Suppressor macrophage treated with lipopolysaccharide for 4 hours (primary cell): ENCODE data around the gene KCNH2.
"Not testable (repeated sequence)": the region's sequence is repeated elsewhere in the genome, so short reads cannot be mapped to it uniquely, and the experiment has no call there.

Source experiments
- DNase-seq: peaks from one replicate; pipeline ENCODE4 v3.0.0-alpha.2; 2020

KCNH2 gene

DNA sequence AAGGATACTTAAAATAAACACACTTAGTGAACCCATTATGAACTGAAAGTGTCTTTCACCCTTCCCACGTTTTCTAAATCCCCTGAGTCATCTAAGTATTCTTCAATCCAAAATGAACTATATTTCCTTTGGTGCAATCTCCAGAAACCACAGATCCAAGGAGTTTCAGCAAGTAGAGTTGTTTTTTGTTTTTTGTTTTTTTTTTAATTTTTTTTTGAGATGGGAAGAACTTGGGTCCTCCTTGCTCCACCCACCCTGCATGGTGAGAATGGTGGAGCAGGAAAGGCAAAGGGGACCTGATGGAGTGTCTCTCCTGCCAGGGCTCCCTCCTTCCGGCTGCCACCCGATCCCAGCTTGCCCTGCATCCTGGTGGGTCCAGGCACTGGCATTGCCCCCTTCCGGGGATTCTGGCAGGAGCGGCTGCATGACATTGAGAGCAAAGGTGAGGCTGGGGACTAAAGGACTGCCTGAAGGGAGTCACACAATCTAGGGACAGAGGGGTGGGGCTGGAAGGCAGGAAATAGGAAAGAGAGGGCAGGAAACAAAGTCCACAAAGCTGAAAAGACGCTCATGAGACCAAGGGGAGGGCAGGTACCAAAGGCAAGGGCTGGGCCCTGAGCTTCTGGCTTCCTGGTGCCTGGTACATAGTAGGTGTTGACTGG is 34.0 kb upstream of the KCNH2 start:
- no peak for DNase-seq

DNA sequence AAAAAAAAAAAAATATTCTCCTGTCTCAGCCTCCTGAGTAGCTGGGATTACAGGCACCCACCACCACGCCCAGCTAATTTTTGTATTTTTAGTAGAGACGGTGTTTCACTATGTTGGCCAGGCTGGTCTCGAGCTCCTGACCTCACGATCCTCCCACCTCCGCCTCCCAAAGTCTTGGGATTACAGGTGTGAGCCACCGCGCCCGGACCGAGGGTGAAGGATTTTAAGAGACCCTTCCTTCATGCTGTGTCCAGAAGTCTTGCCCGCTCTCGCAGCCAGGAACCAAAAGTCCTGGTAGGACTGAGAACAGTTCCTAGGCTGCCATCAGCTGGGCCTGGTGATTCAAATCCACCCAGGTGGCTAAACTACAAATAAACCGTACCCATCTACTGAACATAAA is 33.5 kb upstream of the KCNH2 start:
- not testable (repeated sequence) for DNase-seq

DNA sequence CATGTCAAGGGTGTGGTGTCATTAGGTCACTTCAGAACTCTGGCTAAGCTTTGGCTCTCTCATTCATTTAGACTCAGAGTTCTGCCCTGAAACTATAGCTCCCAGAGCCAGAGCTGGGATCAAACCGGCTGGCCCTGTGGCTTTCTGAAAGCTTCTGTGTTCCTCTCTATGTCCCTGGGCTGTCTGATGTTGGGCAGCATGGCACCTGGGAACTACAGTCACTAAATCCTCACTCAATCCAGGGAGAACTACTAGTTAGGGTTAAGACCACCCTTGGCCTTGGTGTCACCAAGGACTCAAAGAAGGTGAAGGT is 32.9 kb upstream of the KCNH2 start:
- peak; percentile 24 for DNase-seq

DNA sequence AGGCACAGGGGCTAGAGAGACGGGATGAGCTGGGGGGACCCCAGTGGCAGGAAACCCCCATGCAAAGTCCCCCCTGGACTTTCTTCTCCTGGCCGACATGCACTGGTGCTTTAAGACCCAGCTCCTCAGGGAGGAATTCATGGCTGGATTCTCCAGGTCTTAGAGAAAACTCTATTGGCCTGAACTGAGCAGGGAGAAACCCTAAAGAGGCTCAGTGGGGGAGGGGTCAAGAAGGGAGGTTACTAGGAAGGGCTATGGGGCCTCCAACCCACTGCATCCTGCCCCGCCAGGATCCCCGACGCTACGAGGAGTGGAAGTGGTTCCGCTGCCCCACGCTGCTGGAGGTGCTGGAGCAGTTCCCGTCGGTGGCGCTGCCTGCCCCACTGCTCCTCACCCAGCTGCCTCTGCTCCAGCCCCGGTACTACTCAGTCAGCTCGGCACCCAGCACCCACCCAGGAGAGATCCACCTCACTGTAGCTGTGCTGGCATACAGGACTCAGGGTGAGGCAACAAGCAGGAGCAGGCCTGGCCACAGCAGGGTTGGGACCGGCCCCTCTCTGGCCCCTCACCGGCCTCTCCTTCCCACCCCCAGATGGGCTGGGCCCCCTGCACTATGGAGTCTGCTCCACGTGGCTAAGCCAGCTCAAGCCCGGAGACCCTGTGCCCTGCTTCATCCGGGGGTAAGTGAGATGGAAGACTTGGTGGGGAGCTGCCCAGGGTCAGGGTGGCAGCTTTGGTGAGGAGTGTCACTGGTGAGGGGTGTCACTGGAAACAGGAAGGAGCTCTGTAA is 32.4 kb upstream of the KCNH2 start:
- no peak for DNase-seq

DNA sequence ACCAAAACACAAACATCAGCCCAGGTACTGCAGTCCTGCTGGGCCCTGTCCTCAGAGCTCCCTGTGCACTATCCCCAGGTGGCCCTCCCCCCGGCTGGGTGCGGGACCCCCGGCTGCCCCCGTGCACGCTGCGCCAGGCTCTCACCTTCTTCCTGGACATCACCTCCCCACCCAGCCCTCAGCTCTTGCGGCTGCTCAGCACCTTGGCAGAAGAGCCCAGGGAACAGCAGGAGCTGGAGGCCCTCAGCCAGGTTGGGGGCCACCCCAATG is 31.9 kb upstream of the KCNH2 start:
- DNase-seq: no peak

DNA sequence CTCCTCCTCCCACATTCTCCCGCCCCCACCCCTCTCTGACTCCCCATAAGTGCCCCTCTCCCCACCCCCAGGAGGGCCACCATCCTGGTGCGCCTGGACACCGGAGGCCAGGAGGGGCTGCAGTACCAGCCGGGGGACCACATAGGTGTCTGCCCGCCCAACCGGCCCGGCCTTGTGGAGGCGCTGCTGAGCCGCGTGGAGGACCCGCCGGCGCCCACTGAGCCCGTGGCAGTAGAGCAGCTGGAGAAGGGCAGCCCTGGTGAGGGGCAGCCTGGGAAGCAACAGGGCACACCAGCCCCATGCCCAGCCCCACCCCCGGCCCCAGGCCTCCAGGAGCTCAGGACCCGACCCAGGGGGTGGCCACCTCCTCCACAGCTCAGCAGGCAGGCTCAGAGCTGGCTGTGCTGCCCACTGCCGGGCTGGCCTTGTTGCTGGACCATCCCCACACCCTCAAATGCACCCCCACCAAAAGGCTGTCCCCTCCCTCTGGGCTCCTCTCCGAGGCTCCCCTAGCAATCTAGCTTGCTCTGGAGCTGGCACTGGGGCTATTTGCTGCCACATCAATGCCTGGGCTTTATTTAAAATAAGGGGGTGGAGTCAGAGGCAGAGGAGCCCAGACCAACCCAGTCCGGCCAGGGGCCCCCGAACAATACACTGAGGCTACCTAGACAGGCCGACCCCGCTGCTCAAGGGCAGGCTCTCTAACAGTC is 31.4 kb upstream of the KCNH2 start:
- no peak for DNase-seq

DNA sequence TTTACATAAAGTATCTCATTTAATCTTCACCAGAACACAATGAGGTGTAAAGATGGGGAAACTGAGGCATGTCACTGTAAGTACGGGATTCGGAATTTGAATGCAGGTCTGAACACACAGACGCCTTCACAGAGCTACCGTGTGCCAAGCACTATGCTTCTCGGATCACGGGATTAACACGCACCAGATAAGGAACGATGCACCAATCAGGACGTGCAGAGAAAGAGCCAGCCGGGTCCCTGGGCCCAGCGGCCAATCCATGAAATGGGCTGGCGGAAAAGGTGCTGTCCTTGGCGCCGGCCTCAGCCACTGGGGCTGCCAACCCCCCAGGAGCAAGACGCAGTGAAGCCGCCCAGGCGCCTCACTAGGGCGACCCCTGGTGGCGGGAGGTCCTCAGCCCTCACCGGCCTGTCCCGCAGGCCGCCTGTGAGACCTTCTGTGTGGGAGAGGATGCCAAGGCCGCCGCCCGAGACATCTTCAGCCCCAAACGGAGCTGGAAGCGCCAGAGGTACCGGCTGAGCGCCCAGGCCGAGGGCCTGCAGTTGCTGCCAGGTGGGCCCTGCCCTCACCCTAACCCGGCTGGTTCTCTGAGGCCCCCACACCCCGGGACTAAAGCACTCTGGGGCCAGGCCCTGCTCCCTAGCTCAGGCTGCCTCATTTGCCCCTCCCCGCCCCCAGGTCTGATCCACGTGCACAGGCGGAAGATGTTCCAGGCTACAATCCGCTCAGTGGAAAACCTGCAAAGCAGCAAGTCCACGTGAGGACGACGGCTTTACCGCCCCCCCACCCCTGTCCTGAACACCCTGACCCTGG is 30.6 kb upstream of the KCNH2 start:
- DNase-seq: peak; percentile 57

DNA sequence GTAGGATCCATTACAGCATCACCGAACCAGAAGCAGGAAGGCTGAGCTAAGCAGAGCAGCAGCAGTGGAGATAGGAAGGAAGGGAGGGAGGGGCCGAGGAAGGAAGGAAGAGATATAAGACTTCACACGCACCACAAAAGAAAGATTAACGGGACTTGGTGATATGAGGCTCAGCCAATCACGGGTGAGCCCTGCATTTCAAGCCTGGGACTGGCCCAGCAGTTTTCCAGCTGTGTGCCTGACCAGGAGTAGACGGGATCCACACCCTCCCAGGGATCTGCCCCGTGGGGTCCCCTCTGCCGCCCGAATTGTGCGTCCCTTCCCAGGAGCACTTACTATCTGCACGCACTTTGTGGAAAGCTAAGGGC is 30.0 kb upstream of the KCNH2 start:
- DNase-seq: no peak

DNA sequence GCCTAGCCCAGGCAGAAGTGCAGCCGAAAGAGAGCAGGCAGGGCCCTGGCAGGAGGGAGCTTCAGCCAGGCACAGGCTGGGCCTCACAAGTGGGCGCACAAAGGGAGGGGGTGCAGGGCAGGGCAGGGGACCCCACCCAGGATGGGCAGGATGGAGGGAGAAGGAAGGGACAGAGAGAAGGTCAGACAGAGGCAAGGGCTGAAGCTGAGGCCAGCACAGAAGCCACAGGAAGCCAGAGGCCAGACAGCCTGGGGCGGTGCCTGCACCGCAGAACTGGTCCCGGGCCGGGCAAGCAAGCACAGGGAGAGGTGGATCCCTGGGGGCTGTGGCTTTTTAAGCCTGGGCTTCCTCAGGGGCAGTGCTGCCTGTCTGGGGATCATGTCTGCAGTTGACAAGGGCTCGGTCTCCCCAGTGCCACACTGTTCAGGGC is 29.4 kb upstream of the KCNH2 start:
- no peak for DNase-seq

DNA sequence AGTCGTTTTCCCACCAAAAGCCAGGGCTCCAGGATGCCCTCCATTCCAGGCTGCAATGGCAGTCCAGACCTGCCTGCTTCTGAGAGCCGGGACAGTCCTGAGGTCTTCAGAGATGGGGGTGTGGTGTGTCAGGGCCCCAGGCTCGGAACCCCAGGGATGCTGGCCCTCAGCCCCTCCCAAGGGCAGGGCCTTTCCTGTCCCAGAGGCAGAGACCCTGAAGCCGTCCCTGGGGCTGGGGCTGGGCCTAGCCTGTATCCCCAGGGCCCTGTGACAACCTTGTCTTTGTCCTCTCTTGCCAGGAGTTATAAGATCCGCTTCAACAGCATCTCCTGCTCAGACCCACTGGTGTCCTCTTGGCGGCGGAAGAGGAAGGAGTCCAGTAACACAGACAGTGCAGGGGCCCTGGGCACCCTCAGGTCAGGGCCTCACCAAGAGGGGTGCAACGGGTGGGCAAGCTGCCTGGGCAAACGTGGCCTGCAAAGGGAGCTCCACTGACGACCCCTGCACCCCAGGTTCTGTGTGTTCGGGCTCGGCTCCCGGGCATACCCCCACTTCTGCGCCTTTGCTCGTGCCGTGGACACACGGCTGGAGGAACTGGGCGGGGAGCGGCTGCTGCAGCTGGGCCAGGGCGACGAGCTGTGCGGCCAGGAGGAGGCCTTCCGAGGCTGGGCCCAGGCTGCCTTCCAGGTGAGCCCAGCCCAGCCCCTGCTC is 28.6 kb upstream of the KCNH2 start:
- no peak for DNase-seq

DNA sequence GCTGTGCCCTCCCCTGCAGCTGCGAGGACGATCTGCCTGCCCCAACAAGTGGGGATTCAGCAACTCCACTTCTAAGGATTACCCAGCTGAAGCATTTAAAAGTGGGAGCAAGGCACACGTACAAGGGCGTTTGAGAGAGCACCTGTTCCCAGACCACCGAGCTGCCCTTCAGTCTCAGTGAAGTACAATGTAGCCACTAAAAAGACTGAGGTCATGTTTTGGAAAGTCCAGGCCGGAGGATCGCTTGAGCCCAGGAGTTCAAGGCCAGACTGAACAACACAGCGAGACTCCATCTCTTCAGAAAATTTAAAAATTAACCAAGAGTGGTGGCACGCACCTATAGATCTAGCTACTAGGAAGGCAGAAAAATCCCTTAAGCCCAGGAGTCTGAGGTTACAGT is 27.4 kb upstream of the KCNH2 start:
- DNase-seq: no peak

DNA sequence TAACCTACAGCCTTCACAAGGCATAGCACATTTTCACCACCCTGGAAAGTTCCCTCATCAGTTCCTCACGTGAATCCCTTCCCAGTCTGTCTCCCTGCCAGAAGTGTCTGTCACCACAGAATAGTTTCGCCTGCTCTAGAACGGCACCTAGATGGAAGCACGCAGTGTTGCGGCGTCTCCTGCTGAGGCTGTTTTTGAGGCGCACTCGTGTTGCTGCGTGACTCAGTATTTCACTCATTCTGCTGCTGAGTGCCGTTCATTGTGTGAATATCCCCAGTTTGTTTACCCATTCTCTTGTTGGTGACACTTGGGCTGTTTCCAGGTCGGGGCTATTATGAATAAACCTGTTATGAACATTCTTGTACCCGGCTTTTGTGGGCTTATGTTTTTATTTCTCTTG is 25.5 kb upstream of the KCNH2 start:
- no peak for DNase-seq

DNA sequence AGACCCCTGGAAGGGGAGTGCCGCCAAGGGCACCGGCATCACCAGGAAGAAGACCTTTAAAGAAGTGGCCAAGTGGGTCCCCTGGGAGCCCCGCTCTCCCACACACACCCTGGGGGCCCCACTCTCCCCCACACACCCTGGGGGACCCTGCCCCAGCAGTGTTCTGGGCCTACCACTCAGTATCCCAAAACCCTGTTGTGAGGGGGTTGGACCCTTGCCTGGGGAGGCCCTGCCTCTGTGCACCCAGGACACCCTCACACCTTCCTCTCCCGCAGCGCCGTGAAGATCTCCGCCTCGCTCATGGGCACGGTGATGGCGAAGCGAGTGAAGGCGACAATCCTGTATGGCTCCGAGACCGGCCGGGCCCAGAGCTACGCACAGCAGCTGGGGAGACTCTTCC is 23.4 kb upstream of the KCNH2 start:
- DNase-seq: no peak

DNA sequence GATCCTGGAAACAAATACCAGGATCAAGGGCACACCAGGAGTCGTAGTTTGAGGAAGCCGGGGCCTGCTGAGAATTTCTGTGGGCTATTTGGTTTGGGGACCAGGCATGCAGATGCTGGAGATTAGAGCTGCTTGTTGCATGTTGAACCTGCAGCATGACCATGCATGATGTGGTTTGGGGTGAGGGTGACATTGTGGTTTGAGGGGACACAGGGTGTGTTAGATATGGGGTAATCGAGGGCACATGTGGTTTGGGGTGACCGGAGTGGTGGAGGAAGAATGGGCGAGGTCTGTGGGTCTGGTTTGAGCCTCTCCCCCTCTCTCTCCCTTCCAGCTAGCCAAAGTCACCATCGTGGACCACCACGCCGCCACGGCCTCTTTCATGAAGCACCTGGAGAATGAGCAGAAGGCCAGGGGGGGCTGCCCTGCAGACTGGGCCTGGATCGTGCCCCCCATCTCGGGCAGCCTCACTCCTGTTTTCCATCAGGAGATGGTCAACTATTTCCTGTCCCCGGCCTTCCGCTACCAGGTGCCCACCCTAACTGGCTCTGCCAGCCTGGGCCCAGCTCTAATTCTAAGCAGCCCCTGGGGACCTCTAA is 22.9 kb upstream of the KCNH2 start:
- DNase-seq: no peak

DNA sequence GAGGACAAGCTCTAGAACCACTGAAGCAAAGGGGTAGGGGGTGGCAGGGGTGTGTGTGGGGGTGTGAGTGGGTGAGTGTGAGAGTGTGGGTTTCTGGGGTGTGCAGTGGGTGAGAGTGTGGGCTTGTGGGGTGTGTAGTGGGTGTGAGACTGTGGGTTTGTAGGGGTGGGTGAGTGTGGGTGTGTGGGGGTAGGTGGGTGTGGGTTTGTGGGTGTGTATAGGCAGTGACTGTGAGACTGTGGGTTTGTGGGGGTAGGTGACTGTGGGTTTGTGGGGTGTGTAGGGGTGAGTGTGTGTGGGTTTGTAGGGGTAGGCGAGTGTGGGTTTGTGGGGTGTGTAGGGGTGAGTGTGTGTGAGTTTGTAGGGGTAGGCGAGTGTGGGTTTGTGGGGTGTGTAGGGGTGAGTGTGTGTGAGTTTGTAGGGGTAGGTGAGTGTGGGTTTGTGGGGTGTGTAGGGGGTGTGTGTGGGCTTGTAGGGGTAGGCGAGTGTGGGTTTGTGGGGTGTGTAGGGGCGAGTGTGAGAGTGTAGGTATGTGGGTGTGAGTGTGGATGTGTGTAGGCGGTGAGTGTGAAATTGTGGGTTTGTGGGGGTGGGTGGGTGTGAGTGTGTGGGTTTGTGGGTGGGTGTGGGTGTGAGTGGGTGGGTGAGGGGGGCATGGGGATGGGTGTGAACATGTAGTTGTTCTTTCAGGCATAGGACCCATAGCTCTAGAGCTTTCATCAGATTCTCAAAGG is 21.5 kb upstream of the KCNH2 start:
- DNase-seq: no peak

DNA sequence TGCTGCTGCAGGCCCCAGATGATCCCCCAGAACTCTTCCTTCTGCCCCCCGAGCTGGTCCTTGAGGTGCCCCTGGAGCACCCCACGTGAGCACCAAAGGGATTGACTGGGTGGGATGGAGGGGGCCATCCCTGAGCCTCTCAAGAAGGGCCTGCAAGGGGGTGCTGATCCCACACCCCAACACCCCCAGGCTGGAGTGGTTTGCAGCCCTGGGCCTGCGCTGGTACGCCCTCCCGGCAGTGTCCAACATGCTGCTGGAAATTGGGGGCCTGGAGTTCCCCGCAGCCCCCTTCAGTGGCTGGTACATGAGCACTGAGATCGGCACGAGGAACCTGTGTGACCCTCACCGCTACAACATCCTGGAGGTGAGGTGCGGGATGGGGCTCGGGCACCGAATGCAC is 20.9 kb upstream of the KCNH2 start:
- DNase-seq: no peak

DNA sequence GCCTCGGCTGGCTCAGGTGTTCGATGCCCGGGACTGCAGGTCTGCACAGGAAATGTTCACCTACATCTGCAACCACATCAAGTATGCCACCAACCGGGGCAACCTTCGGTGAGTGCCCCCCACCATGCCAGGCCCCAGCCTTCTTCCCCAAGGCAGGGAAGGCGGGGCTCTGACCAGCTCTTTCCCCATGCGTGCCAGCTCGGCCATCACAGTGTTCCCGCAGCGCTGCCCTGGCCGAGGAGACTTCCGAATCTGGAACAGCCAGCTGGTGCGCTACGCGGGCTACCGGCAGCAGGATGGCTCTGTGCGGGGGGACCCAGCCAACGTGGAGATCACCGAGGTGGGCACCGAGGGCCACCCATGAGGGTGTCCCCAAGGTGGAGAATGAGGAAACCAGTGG is 20.2 kb upstream of the KCNH2 start:
- no peak for DNase-seq

DNA sequence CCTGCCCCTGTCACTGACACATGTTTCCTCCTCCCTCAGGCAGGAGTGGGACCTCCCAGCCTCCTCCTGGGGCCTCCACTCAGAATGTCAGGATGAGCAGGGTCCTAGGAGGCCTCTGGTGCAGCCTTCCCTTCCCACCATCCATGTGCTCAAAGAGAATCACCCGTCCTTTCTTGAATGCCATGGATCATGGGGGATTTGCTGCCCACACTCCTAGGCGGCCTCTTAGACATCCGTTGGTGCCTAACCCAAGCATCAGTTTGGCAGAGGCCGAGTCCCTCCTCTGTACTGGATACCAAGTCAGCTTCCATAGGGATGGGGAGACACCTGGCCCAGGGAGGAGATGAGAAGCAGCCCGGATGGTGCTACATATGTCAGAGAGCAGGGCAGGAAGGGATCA is 19.7 kb upstream of the KCNH2 start:
- no peak for DNase-seq

DNA sequence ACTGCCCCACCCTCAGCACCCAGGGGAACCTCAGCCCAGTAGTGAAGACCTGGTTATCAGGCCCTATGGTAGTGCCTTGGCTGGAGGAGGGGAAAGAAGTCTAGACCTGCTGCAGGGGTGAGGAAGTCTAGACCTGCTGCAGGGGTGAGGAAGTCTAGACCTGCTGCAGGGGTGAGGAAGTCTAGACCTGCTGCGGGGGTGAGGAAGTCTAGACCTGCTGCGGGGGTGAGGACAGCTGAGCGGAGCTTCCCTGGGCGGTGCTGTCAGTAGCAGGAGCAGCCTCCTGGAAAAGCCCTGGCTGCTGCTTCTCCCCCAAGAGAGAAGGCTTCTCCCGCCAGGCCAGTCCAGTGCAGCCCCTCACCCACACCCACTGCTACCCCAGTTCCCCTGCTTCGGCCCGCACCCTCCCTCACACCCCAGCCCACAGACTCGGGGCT is 19.0 kb upstream of the KCNH2 start:
- DNase-seq: no peak

DNA sequence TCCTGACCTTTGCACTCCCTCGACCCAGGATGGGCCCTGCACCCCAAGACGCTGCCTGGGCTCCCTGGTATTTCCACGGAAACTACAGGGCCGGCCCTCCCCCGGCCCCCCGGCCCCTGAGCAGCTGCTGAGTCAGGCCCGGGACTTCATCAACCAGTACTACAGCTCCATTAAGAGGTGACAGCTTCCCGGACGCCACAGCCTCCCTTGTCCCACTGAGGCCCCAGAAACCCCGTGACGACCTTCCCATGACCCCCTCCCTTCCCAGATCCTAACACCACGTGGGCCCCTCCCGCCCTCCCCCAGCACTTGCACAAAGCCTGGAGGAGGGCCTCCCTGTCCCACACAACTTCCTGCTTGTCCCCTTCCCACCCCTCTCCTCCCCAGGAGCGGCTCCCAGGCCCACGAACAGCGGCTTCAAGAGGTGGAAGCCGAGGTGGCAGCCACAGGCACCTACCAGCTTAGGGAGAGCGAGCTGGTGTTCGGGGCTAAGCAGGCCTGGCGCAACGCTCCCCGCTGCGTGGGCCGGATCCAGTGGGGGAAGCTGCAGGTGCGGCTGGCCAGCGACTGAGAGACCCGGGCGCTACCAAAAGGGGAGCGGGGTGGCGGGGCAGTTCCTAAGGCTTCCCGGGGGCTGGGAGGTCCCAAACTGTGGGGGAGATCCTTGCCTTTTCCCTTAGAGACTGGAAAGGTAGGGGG is 18.4 kb upstream of the KCNH2 start:
- peak; percentile 31 for DNase-seq

DNA sequence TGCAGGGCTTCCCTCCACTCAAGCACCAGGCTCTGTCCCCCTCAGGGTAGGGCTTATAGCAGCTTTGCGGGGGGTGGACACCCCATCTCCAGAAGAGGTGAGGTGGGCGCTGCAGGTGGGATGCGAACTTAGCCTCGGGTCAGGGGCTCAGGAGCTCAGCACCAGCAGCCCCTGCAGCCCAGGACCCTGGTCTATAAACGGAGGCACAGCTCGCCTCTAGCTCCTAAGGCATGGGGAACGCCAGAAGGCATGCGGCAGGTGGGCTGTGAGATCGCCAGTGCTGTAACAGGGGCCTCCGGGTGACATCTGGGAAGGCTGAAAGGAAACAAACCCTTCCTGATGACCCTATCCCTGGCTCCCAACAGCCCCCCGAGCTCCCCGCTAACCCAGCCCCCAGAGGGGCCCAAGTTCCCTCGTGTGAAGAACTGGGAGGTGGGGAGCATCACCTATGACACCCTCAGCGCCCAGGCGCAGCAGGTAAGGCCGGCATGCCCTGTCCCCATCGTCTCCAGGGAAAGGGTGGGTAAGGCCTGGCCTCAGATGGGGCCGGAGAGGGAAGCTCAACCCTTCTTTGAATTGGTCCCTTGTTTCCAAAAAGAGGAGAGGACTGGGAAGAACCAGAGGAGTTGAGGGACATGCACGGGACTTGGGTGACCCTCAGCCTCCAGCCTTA is 16.9 kb upstream of the KCNH2 start:
- DNase-seq: no peak
